Activated naive CD8-positive, alpha-beta T cell treated with anti-CD3 and anti-CD28 coated beads, Interleukin-2, amount 50 U/mL, for 24 hours (primary cell): Measurements from ENCODE around the gene PRIM2.
A peak's percentile ranks its signal among the peaks of the same experiment; 100 is the strongest.
"Not testable (repeated sequence)": the region's sequence is repeated elsewhere in the genome, so short reads cannot be mapped to it uniquely, and the experiment has no call there.

ENCODE experiments used
- ATAC-seq: fragments of 150-1000 bp; cut with Tn5 transposase; one replicate; pipeline ENCODE4 v1.10.0; 2021
- DNase-seq: peaks from one replicate; pipeline ENCODE4 v3.0.0; 2021
- H3K27ac Mint-ChIP-seq: one replicate; pipeline ENCODE4 v1.8.0; 2021; ENCODE audit warnings: mild to moderate bottlenecking, mixed read lengths
- H3K27me3 Mint-ChIP-seq: one replicate; pipeline ENCODE4 v1.8.0; 2021; ENCODE audit warnings: mixed read lengths
- H3K36me3 Mint-ChIP-seq: one replicate; pipeline ENCODE4 v1.8.0; 2021; ENCODE audit warnings: low read depth, mixed read lengths
- H3K4me1 Mint-ChIP-seq: one replicate; pipeline ENCODE4 v1.8.0; 2021; ENCODE audit warnings: mixed read lengths
- H3K4me3 Mint-ChIP-seq: one replicate; pipeline ENCODE4 v1.8.0; 2021; ENCODE audit warnings: mild to moderate bottlenecking, moderate library complexity, mixed read lengths
- H3K9me3 Mint-ChIP-seq: one replicate; pipeline ENCODE4 v1.8.0; 2021; ENCODE audit warnings: mixed read lengths

Gene PRIM2

GRCh38 chr6:57315851-57316250 lies 1.6 kb upstream of the PRIM2 start:
- H3K27me3 Mint-ChIP-seq, result no peaks in the 10 kb centered on the region
- no peaks in the 10 kb centered on the region for H3K9me3 Mint-ChIP-seq
- ATAC-seq (no peak), DNase-seq (no peak)
- peaks cover 22% of the 10 kb centered on the region for H3K4me1 Mint-ChIP-seq
- H3K4me3 Mint-ChIP-seq, result no peak overlapping the region
- peaks cover 24% of the 10 kb centered on the region for H3K36me3 Mint-ChIP-seq
- H3K27ac Mint-ChIP-seq, result no peak overlapping the region

GRCh38 chr6:57316581-57317059 lies 810 bp upstream of the PRIM2 start:
- H3K4me3 Mint-ChIP-seq, result peak overlapping the region; percentile 100
- DNase-seq (peak; percentile 77), ATAC-seq (peak; percentile 94)
- H3K27me3 Mint-ChIP-seq, result no peaks in the 10 kb centered on the region
- H3K4me1 Mint-ChIP-seq, result peaks cover 25% of the 10 kb centered on the region
- H3K9me3 Mint-ChIP-seq, result no peaks in the 10 kb centered on the region
- H3K27ac Mint-ChIP-seq, result peak overlapping the region; percentile 98
- H3K36me3 Mint-ChIP-seq, result peaks cover 30% of the 10 kb centered on the region

DNA sequence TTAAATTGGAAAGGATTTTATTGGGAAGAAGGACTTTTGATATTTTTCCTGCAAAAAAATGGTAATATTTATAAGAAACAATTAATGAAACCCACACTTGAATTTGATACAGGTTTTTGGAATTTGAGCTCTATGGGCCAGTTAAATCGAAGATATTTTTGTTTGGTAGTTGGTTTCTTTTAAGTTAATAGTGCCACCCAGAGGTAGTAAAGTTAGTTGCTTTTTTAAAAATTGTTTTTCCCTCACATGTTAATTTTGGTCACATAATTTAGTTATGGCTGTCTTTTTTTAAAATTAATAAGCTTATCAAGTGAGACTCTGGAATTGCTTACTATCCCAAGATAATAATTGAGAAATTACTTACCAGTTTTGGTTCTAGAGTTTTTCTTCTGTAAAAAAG lies 7.1 kb downstream of the PRIM2 start:
- H3K4me1 Mint-ChIP-seq, result peaks cover 5% of the 10 kb centered on the region
- no peak overlapping the region for H3K4me3 Mint-ChIP-seq
- peaks cover 72% of the 10 kb centered on the region for H3K36me3 Mint-ChIP-seq
- no peak overlapping the region for H3K27ac Mint-ChIP-seq
- H3K9me3 Mint-ChIP-seq, result peaks cover 15% of the 10 kb centered on the region
- DNase-seq, result no peak
- no peak for ATAC-seq
- H3K27me3 Mint-ChIP-seq, result no peaks in the 10 kb centered on the region

- peaks cover 75% of the 10 kb centered on the region for H3K36me3 Mint-ChIP-seq
- H3K4me3 Mint-ChIP-seq, result no peak overlapping the region
These were observed 9.9 kb downstream of the PRIM2 start for GRCh38 chr6:57327311-57327710.

DNA sequence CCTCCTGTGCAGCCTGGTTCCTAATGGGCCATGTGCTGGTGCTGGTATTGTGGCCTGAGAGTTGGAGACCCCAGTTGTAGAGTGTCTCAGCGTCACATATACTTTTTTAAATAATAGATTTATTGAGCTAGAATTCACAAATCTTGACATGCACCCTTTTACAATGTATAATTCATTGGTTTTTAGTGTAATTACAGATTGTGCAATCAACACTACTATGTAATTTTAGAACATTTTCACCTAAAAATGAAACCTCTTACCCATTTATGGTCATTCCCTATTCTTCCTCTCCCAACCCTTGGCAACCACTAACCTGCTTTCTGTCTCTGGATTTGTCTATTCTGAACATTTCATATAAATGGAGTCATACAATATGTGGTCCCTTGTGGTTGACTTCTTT lies 10.6 kb downstream of the PRIM2 start:
- H3K36me3 Mint-ChIP-seq, result peaks cover 75% of the 10 kb centered on the region
- no peak overlapping the region for H3K4me3 Mint-ChIP-seq
- no peaks in the 10 kb centered on the region for H3K4me1 Mint-ChIP-seq
- no peak for ATAC-seq
- no peaks in the 10 kb centered on the region for H3K27me3 Mint-ChIP-seq
- DNase-seq, result no peak
- peaks cover 30% of the 10 kb centered on the region for H3K9me3 Mint-ChIP-seq
- H3K27ac Mint-ChIP-seq, result no peak overlapping the region

More at GRCh38 chr6:57327311-57327710, 9.9 kb downstream of the PRIM2 start:
- no peak for DNase-seq
- ATAC-seq, result no peak
- Mint-ChIP-seq H3K27me3 (no peaks in the 10 kb centered on the region), H3K9me3 (peaks cover 30% of the 10 kb centered on the region), H3K4me1 (no peaks in the 10 kb centered on the region), H3K27ac (no peak overlapping the region)

DNA sequence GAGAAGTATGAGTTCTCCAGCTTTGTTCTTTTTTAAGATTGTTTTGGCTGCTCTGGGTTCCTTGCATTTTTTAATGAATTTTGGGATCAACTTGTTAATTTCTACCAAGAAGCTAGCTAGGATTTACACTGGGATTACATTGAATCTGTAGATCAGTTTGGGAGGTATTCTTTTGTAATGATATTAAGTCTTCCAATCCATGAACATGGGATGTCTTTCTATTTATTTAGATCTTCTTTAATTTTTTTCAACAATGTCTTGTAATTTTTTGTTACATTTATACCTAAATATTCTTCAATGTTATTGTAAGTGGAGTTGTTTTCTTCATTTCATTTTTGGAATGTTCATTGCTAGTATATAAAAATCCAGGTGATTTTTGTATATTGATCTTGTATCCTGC lies 12.5 kb downstream of the PRIM2 start:
- Mint-ChIP-seq H3K4me1 (no peaks in the 10 kb centered on the region), H3K36me3 (peaks cover 85% of the 10 kb centered on the region), H3K4me3 (no peak overlapping the region), H3K9me3 (peaks cover 40% of the 10 kb centered on the region), H3K27me3 (no peaks in the 10 kb centered on the region), H3K27ac (no peak overlapping the region)
- DNase-seq, result no peak
- no peak for ATAC-seq

- Mint-ChIP-seq H3K36me3 (peaks cover 9% of the 10 kb centered on the region), H3K9me3 (peaks cover 4% of the 10 kb centered on the region), H3K4me3 (no peak overlapping the region), H3K27me3 (no peaks in the 10 kb centered on the region), H3K4me1 (peaks cover 3% of the 10 kb centered on the region), H3K27ac (no peak overlapping the region)
- ATAC-seq (no peak), DNase-seq (no peak)
These were observed 24.8 kb downstream of the PRIM2 start for GRCh38 chr6:57342148-57342669.

DNA sequence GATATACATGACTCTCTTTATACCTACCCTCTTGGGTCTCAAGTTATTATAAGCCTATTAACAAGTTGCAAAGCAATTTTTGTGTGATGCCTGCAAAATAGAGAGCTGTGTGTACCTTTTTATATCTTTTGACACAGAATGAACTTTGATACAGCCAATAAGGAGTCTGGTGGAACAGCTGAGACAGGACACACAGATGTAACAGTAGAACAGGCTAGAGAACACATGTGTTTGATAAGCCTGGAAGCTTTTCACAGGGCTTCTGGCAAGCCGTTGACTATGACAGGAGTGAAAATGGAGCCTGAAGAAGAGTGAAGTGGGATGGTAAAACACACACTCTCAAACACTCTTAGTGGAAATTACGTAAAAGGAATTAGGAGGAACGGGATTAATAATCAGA lies 25.9 kb downstream of the PRIM2 start:
- not testable (repeated sequence) for DNase-seq, H3K4me3 Mint-ChIP-seq, H3K36me3 Mint-ChIP-seq, H3K4me1 Mint-ChIP-seq, ATAC-seq, H3K9me3 Mint-ChIP-seq, H3K27me3 Mint-ChIP-seq, H3K27ac Mint-ChIP-seq

GRCh38 chr6:57346715-57347114 lies 29.3 kb downstream of the PRIM2 start:
- not testable (repeated sequence) for H3K27me3 Mint-ChIP-seq, H3K9me3 Mint-ChIP-seq, H3K27ac Mint-ChIP-seq, ATAC-seq, DNase-seq, H3K36me3 Mint-ChIP-seq, H3K4me3 Mint-ChIP-seq
- peaks cover 20% of the 10 kb centered on the region for H3K4me1 Mint-ChIP-seq

- not testable (repeated sequence) for ATAC-seq, H3K27me3 Mint-ChIP-seq
- peaks cover 20% of the 10 kb centered on the region for H3K4me1 Mint-ChIP-seq
These were observed 30.2 kb downstream of the PRIM2 start for GRCh38 chr6:57347597-57347996.

DNA sequence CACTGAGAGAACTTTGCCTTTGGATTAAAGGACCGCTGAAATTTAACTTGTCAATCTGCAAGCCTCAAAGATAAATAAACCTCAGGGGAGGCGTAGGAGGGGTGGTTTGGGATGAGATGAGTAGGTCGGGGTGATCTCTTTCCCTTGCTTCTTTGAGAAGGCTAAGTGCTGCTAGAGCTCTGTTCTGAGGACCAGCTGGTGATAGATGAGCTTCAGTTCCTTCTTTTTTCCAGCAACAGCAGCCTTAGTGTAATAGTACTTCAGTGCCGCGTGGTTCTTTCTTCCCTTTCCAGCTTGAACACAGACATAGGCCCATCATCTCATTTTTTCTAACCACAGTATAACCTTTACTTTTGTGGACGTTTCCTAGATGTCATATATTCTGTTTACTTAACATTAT lies 33.0 kb downstream of the PRIM2 start:
- H3K27ac Mint-ChIP-seq, H3K4me3 Mint-ChIP-seq, DNase-seq, ATAC-seq, H3K27me3 Mint-ChIP-seq, H3K9me3 Mint-ChIP-seq: not testable (repeated sequence)
- Mint-ChIP-seq H3K36me3 (peaks cover 12% of the 10 kb centered on the region), H3K4me1 (peaks cover 17% of the 10 kb centered on the region)

More at GRCh38 chr6:57347597-57347996, 30.2 kb downstream of the PRIM2 start:
- H3K36me3 Mint-ChIP-seq, H3K27ac Mint-ChIP-seq, H3K4me3 Mint-ChIP-seq, H3K9me3 Mint-ChIP-seq, DNase-seq: not testable (repeated sequence)

- Mint-ChIP-seq H3K4me1 (peaks cover 22% of the 10 kb centered on the region), H3K36me3 (peaks cover 11% of the 10 kb centered on the region)
- not testable (repeated sequence) for DNase-seq, ATAC-seq, H3K27me3 Mint-ChIP-seq, H3K9me3 Mint-ChIP-seq, H3K27ac Mint-ChIP-seq, H3K4me3 Mint-ChIP-seq
These were observed 35.2 kb downstream of the PRIM2 start for GRCh38 chr6:57352596-57352995.

DNA sequence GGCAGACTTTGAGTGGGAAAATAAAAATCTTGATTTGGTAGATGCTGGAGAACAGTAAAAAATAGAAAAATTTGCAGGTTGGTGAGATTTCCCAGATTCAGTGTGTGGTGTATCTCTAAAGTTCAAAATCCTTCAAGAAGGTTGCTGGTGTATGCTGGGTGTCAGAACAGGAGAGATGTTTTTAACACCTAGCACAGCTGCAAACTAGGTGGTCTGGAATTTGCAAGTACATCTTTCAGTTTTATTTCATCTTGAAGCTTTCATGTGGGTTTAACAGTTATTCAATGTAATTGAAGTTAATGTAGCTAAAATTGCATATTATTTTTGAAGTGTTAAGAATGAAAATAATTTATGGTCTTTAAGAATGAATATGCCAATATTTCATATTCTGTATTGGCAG lies 40.9 kb downstream of the PRIM2 start:
- H3K9me3 Mint-ChIP-seq, H3K4me1 Mint-ChIP-seq, ATAC-seq, H3K27me3 Mint-ChIP-seq, H3K4me3 Mint-ChIP-seq, DNase-seq, H3K27ac Mint-ChIP-seq: not testable (repeated sequence)
- peaks cover 12% of the 10 kb centered on the region for H3K36me3 Mint-ChIP-seq

- H3K4me1 Mint-ChIP-seq, ATAC-seq, H3K4me3 Mint-ChIP-seq, H3K27me3 Mint-ChIP-seq, H3K9me3 Mint-ChIP-seq, DNase-seq, H3K27ac Mint-ChIP-seq: not testable (repeated sequence)
- H3K36me3 Mint-ChIP-seq, result peaks cover 10% of the 10 kb centered on the region
These were observed 42.3 kb downstream of the PRIM2 start for GRCh38 chr6:57359766-57360165.

DNA sequence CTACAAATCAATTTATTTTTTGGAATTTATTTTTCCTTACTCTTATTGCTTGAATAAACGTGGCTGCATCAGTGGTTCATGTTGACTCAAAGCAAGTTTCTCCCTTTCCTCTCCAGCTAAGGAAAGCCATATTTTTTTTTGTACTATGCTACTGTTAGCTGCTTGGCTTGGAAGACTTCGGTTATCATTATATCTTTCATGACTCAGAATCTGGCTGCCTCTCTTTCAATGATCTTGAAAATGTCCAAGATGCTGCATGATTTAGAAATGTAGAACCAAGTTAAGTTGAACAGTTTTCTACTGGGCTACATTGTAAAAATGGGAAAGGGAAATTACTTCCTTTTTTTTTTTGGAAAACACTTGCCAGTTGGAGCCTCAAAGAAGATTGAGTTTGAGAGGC lies 44.9 kb downstream of the PRIM2 start:
- not testable (repeated sequence) for H3K9me3 Mint-ChIP-seq, H3K27me3 Mint-ChIP-seq, H3K27ac Mint-ChIP-seq, H3K4me1 Mint-ChIP-seq, H3K4me3 Mint-ChIP-seq, DNase-seq, ATAC-seq
- H3K36me3 Mint-ChIP-seq, result peaks cover 13% of the 10 kb centered on the region

- not testable (repeated sequence) for H3K36me3 Mint-ChIP-seq, ATAC-seq, DNase-seq, H3K27me3 Mint-ChIP-seq, H3K9me3 Mint-ChIP-seq, H3K4me3 Mint-ChIP-seq, H3K27ac Mint-ChIP-seq
- peaks cover 13% of the 10 kb centered on the region for H3K4me1 Mint-ChIP-seq
These were observed 47.7 kb downstream of the PRIM2 start for GRCh38 chr6:57365076-57365583.
